ENCODE results near the gene HAGHL. TPM values are rescaled to one million over a fixed set of nuclear protein-coding genes. Genes with fewer than 3 reads are reported as not detected.

Gene HAGHL
- total and polyA plus RNA-seq, 4 donors = 0.25 to 1.1 (median 0.49) TPM

GRCh38 chr16:776824-777223 is 49.9 kb downstream of the HAGHL start:
- peaks cover 0 to 4% (median 0%) of the 10 kb centered on the region in 4 donors for H3K27me3 ChIP-seq (ENCODE audit: control insufficient read depth in 4 of 4, insufficient read depth in 4 of 4, low read length in 3 of 4)
- WGBS = 82% methylated on average over 9 of the region's 9 CpGs
- TF ChIP-seq, protein P1, sequence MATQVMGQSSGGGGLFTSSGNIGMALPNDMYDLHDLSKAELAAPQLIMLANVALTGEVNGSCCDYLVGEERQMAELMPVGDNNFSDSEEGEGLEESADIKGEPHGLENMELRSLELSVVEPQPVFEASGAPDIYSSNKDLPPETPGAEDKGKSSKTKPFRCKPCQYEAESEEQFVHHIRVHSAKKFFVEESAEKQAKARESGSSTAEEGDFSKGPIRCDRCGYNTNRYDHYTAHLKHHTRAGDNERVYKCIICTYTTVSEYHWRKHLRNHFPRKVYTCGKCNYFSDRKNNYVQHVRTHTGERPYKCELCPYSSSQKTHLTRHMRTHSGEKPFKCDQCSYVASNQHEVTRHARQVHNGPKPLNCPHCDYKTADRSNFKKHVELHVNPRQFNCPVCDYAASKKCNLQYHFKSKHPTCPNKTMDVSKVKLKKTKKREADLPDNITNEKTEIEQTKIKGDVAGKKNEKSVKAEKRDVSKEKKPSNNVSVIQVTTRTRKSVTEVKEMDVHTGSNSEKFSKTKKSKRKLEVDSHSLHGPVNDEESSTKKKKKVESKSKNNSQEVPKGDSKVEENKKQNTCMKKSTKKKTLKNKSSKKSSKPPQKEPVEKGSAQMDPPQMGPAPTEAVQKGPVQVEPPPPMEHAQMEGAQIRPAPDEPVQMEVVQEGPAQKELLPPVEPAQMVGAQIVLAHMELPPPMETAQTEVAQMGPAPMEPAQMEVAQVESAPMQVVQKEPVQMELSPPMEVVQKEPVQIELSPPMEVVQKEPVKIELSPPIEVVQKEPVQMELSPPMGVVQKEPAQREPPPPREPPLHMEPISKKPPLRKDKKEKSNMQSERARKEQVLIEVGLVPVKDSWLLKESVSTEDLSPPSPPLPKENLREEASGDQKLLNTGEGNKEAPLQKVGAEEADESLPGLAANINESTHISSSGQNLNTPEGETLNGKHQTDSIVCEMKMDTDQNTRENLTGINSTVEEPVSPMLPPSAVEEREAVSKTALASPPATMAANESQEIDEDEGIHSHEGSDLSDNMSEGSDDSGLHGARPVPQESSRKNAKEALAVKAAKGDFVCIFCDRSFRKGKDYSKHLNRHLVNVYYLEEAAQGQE (IDR thresholded peaks at IDR 0.05) = no peak
- TF ChIP-seq, protein P2, sequence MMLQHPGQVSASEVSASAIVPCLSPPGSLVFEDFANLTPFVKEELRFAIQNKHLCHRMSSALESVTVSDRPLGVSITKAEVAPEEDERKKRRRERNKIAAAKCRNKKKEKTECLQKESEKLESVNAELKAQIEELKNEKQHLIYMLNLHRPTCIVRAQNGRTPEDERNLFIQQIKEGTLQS (IDR thresholded peaks at IDR 0.05) = no peak
- TF ChIP-seq RXRA (IDR thresholded peaks at IDR 0.05) (no peak), FOXA2 (IDR thresholded peaks at IDR 0.05) (no peak)
- TF ChIP-seq, protein P3, sequence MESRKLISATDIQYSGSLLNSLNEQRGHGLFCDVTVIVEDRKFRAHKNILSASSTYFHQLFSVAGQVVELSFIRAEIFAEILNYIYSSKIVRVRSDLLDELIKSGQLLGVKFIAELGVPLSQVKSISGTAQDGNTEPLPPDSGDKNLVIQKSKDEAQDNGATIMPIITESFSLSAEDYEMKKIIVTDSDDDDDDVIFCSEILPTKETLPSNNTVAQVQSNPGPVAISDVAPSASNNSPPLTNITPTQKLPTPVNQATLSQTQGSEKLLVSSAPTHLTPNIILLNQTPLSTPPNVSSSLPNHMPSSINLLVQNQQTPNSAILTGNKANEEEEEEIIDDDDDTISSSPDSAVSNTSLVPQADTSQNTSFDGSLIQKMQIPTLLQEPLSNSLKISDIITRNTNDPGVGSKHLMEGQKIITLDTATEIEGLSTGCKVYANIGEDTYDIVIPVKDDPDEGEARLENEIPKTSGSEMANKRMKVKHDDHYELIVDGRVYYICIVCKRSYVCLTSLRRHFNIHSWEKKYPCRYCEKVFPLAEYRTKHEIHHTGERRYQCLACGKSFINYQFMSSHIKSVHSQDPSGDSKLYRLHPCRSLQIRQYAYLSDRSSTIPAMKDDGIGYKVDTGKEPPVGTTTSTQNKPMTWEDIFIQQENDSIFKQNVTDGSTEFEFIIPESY (IDR thresholded peaks at IDR 0.05) = no peak

GRCh38 chr16:777826-778225 is 50.9 kb downstream of the HAGHL start:
- Histone ChIP-seq H3K36me3 (ENCODE audit: control insufficient read depth in 4 of 4, insufficient read depth in 3 of 4, low read depth in 1 of 4, low read length in 3 of 4) (no peaks in the 10 kb centered on the region), H3K27ac (ENCODE audit: low read depth in 1 of 2, low read length in 2 of 2) (no peak overlapping the region), H3K9ac (ENCODE audit: low read depth in 1 of 2, low read length in 2 of 2) (no peak overlapping the region), H3K27me3 (ENCODE audit: control insufficient read depth in 4 of 4, insufficient read depth in 4 of 4, low read length in 3 of 4) (peaks cover 0 to 4% (median 0%) of the 10 kb centered on the region in 4 donors), H3K9me3 (ENCODE audit: control insufficient read depth in 4 of 4, low read length in 3 of 4) (no peaks in the 10 kb centered on the region), H3K4me1 (ENCODE audit: control insufficient read depth in 4 of 4, insufficient read depth in 4 of 4, low read length in 3 of 4) (no peaks in the 10 kb centered on the region), H3K4me3 (ENCODE audit: low read depth in 1 of 3, low read length in 3 of 3) (no peak overlapping the region)
- no peak for TF ChIP-seq YY1 (IDR thresholded peaks at IDR 0.05)
- no peak for TF ChIP-seq SP1 (IDR thresholded peaks at IDR 0.05)
- no peak for TF ChIP-seq MAX (IDR thresholded peaks at IDR 0.05)
- TF ChIP-seq, protein P1 (IDR thresholded peaks at IDR 0.05) = no peak
- TF ChIP-seq HNF4G (IDR thresholded peaks at IDR 0.05) = no peak
- 36% methylated on average over 16 of the region's 16 CpGs for WGBS
- no peak for DNase-seq (ENCODE audit: low spot score)

More at GRCh38 chr16:776824-777223, 49.9 kb downstream of the HAGHL start:
- H3K27ac ChIP-seq (ENCODE audit: low read depth in 1 of 2, low read length in 2 of 2) = no peak overlapping the region
- DNase-seq (ENCODE audit: low spot score) = no peak
- no peaks in the 10 kb centered on the region for H3K9me3 ChIP-seq (ENCODE audit: control insufficient read depth in 4 of 4, low read length in 3 of 4)
- H3K4me3 ChIP-seq (ENCODE audit: low read depth in 1 of 3, low read length in 3 of 3) = no peak overlapping the region
- H3K9ac ChIP-seq (ENCODE audit: low read depth in 1 of 2, low read length in 2 of 2) = no peak overlapping the region
- H3K4me1 ChIP-seq (ENCODE audit: control insufficient read depth in 4 of 4, insufficient read depth in 4 of 4, low read length in 3 of 4) = no peaks in the 10 kb centered on the region
- H3K36me3 ChIP-seq (ENCODE audit: control insufficient read depth in 4 of 4, insufficient read depth in 3 of 4, low read depth in 1 of 4, low read length in 3 of 4) = no peaks in the 10 kb centered on the region

Data from liver (tissue), 9 donors.